ENCODE data around the gene RXRA.

- no peak for TF ChIP-seq RAD21 (IDR thresholded peaks at IDR 0.05)
- TF ChIP-seq, protein P1, sequence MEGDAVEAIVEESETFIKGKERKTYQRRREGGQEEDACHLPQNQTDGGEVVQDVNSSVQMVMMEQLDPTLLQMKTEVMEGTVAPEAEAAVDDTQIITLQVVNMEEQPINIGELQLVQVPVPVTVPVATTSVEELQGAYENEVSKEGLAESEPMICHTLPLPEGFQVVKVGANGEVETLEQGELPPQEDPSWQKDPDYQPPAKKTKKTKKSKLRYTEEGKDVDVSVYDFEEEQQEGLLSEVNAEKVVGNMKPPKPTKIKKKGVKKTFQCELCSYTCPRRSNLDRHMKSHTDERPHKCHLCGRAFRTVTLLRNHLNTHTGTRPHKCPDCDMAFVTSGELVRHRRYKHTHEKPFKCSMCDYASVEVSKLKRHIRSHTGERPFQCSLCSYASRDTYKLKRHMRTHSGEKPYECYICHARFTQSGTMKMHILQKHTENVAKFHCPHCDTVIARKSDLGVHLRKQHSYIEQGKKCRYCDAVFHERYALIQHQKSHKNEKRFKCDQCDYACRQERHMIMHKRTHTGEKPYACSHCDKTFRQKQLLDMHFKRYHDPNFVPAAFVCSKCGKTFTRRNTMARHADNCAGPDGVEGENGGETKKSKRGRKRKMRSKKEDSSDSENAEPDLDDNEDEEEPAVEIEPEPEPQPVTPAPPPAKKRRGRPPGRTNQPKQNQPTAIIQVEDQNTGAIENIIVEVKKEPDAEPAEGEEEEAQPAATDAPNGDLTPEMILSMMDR (IDR thresholded peaks at IDR 0.05; ENCODE audit: low read depth, low read length, missing input control): no peak
Measured at GRCh38 chr9:134318481-134318891, 7.8 kb upstream of the RXRA start.
